Measurements from ENCODE around the gene GSDME. TPM values are rescaled to one million over a fixed set of nuclear protein-coding genes. Genes with fewer than 3 reads are reported as not detected.

The GSDME gene
- total and polyA plus RNA-seq, 2 experiments from 2014 or later = 7.1 to 10.0 TPM

DNA sequence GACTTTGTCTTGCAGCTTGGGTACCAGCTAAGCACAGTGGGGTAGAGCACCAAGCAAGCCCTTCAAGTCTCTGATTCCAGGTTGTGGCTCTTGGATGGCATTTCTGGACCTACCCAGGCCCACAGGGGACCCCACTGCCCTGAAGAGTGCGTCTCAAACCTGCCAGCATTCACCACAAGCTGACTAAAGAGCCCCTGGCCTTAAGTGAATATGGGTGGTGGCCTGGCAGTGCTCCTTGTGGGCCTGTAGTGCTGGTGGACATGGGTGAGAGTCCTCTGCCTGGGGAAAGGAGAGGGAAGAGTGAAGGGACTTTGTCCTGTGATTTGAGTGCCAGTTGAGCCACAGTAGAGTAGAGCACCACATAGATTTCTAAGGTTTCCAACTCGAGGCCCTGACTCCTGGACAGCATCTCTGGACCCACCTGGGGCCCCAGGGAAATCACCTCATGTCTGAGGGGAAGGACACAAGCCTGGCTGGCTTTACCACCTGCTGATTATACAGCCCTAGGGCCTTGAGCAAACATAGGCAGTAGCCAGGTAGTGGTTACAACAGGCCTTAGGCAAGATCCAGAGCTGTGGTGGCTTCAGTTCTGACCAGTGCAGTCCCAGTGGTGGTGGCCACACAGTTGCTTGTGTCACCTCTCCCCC is 23.7 kb downstream of the GSDME start:
- no peak for DNase-seq (ENCODE audit: low read depth in 1 of 2, low spot score in 1 of 2)
- Histone ChIP-seq H3K27ac (no peak overlapping the region), H3K27me3 (no peaks in the 10 kb centered on the region), H3K36me3 (no peaks in the 10 kb centered on the region), H3K4me1 (ENCODE audit: low read depth) (no peaks in the 10 kb centered on the region), H3K4me3 (no peak overlapping the region), H3K9me3 (ENCODE audit: low read depth) (no peaks in the 10 kb centered on the region)
- TF ChIP-seq, protein P1, sequence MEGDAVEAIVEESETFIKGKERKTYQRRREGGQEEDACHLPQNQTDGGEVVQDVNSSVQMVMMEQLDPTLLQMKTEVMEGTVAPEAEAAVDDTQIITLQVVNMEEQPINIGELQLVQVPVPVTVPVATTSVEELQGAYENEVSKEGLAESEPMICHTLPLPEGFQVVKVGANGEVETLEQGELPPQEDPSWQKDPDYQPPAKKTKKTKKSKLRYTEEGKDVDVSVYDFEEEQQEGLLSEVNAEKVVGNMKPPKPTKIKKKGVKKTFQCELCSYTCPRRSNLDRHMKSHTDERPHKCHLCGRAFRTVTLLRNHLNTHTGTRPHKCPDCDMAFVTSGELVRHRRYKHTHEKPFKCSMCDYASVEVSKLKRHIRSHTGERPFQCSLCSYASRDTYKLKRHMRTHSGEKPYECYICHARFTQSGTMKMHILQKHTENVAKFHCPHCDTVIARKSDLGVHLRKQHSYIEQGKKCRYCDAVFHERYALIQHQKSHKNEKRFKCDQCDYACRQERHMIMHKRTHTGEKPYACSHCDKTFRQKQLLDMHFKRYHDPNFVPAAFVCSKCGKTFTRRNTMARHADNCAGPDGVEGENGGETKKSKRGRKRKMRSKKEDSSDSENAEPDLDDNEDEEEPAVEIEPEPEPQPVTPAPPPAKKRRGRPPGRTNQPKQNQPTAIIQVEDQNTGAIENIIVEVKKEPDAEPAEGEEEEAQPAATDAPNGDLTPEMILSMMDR (IDR thresholded peaks at IDR 0.05; ENCODE audit: low read depth, low read length) = no peak

DNA sequence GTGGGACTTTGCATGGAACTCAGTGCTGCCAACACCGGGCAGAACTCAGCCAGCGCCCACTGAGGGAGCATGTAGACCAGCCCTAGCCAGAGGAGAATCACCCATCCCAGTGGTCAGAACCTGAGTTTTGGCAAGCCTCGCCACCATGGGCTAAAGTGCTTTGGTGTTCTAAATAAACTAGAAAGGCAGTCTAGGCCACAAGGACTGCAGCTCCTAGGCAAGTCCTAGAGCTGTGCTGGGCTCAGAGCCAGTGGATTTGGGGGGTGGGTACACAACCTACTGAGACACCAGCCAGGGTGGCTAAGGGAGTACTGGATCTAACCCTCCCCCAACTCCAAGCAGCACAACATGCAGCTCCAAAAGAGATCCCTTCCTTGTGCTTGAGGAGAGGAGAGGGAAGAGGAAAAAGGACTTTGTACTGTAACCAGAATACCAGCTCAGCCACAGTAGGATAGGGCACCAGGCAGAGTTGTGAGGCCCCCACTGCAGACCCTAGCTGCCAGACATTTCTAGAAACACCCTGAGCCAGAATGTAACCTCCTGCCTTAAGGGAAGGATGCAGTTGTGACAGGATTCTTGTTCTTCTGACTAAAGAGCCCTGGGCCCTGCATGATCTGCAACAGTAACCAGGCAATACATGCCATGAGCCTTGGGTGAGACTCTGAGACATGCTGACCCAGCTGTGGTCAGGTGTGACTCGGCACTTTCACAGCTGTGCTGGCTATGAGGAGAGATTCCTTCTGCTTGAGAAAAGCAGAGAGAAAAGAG is 24.4 kb downstream of the GSDME start:
- H3K4me1 ChIP-seq (ENCODE audit: low read depth) = no peaks in the 10 kb centered on the region
- H3K27ac ChIP-seq = no peak overlapping the region
- H3K9me3 ChIP-seq (ENCODE audit: low read depth) = no peaks in the 10 kb centered on the region
- no peaks in the 10 kb centered on the region for H3K27me3 ChIP-seq
- no peaks in the 10 kb centered on the region for H3K36me3 ChIP-seq
- TF ChIP-seq, protein P1 (IDR thresholded peaks at IDR 0.05; ENCODE audit: low read depth, low read length) = no peak
- peak in 1 of 2 donors; percentile 55 for DNase-seq (ENCODE audit: low read depth in 1 of 2, low spot score in 1 of 2)
- no peak overlapping the region for H3K4me3 ChIP-seq

DNA sequence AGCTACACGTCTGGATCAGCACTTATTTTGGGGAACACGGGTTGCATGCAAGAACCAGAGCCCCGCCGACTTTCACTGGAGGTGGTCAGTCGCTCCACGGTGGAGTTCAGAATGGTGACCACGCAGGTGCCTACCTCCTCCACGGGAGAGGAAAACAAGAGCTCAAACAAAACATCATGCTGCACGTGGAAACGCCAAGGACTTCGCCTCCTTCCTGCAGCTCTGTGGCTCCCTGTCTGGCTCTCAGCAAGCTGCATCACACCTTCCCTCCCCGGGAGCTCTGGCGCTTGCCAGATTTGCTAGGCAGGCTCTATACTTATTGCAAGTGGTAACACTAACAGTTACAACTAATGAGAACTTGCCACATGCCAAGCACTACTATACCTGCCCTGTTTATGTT is 26.0 kb downstream of the GSDME start:
- no peaks in the 10 kb centered on the region for H3K4me1 ChIP-seq (ENCODE audit: low read depth)
- H3K9me3 ChIP-seq (ENCODE audit: low read depth) = no peaks in the 10 kb centered on the region
- TF ChIP-seq, protein P1 (IDR thresholded peaks at IDR 0.05; ENCODE audit: low read depth, low read length) = no peak
- no peak overlapping the region for H3K27ac ChIP-seq
- H3K36me3 ChIP-seq = no peaks in the 10 kb centered on the region
- H3K27me3 ChIP-seq = no peaks in the 10 kb centered on the region
- H3K4me3 ChIP-seq = no peak overlapping the region
- no peak for DNase-seq (ENCODE audit: low read depth in 1 of 2, low spot score in 1 of 2)

DNA sequence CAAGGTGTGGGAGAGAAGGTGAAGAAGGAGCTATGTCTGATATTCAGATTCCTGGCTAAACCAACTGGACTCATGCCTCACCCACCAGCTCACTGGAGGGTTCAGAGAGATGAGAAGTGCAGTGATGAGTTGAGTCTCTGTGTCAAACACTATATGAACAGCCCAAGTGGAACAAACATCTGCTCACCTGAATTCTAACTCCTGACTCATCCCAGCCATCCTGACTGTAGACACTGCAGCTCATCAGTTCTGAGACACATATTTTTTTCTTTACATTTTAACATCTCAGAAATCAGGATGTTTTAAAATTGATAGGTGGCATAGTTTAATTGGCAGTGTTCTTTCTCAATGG is 27.3 kb downstream of the GSDME start:
- Histone ChIP-seq H3K36me3 (no peaks in the 10 kb centered on the region), H3K4me3 (no peak overlapping the region), H3K27ac (no peak overlapping the region), H3K9me3 (ENCODE audit: low read depth) (no peaks in the 10 kb centered on the region), H3K4me1 (ENCODE audit: low read depth) (no peaks in the 10 kb centered on the region), H3K27me3 (no peaks in the 10 kb centered on the region)
- DNase-seq (ENCODE audit: low read depth in 1 of 2, low spot score in 1 of 2) = no peak
- TF ChIP-seq, protein P1 (IDR thresholded peaks at IDR 0.05; ENCODE audit: low read depth, low read length) = no peak

DNA sequence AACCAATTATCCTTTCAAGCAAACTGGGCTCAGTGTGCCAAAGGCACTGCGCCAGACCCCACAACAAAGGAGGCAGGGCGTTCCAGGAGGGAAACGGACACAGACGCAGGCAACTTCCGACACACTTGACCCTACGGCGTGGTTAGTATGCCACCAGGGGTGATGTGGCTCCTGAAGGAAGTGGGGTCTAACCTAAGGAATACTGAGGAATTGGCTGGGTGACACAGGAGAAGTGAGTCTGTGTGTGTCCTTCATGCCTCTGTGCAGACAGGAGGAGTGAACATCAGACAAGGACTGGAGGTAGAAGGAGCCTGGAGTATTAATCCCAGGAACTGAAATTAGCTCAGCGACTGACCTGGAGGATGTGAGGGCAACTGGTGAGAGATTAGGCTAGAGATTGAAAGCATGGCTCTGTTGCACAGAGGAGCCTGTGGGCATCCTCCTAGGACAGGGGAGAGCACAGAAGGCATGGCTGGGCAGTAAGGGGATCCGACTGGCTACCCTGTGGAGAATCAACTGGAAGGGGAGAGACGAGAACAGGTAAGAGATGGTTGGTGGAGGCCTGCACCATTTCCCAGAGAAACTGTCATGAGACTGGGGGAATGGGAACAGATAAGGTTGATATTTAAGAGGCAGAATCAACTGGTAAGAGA is 27.8 kb downstream of the GSDME start:
- Histone ChIP-seq H3K4me3 (no peak overlapping the region), H3K27me3 (no peaks in the 10 kb centered on the region), H3K36me3 (no peaks in the 10 kb centered on the region), H3K27ac (no peak overlapping the region), H3K9me3 (ENCODE audit: low read depth) (no peaks in the 10 kb centered on the region), H3K4me1 (ENCODE audit: low read depth) (no peaks in the 10 kb centered on the region)
- no peak for DNase-seq (ENCODE audit: low read depth in 1 of 2, low spot score in 1 of 2)
- TF ChIP-seq, protein P1 (IDR thresholded peaks at IDR 0.05; ENCODE audit: low read depth, low read length) = no peak

All from cardiac muscle cell (in vitro differentiated cells and primary cell).